NCI-H345 (cell line): ENCODE measurements around the gene PCSK4.
"Not testable (repeated sequence)": the region's sequence is repeated elsewhere in the genome, so short reads cannot be mapped to it uniquely, and the experiment has no call there.

ENCODE experiments used
- DNase-seq: peaks from one replicate; lab custom pipeline; 2025; lab: John Stamatoyannopoulos, UW

PCSK4 gene

DNA sequence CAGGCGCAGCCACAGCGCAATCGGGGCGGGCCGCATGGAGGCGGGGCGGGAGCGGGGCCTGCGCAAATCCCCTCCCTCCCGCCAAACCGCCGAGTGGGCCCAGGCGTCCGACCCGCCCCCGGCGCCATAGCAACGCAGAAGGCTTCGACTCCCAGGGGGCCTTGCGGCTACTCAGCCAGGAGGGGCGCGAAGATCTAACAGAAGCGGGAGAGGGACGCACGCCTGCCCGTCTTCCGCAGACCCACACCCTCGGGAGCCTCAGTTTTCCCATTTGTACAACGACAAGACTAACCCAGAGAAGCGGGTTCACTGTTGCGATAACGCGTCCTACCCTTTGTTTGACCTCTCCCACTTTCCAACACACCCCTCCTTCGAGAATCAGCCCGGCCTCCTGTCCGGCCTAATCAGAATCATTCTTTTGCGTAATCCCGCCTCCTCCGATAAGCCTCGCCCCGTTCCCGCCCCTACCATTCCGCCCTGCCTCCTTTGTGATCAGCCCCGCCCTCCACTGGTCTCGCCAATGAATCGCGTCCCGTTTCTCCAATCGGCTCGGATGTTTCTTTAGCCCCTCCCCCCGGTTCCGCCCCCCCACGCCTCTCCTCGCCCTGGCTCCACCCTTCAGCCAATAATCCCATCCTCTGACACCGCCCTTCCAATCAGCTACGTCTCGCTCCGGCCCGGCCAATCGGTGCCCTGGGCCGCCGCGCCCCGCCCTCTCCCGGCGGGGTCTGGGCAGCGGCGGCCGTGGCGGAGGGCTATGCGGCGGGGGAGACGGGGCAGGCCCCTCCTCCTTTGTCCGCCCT lies at the start of gene PCSK4:
Gene PCSK4, minus strand, starts transcription at position 40 of the 803 bp plus-strand sequence. Its CDS starts 4 bp downstream, at position 36.
- DNase-seq = peak; percentile 98

DNA sequence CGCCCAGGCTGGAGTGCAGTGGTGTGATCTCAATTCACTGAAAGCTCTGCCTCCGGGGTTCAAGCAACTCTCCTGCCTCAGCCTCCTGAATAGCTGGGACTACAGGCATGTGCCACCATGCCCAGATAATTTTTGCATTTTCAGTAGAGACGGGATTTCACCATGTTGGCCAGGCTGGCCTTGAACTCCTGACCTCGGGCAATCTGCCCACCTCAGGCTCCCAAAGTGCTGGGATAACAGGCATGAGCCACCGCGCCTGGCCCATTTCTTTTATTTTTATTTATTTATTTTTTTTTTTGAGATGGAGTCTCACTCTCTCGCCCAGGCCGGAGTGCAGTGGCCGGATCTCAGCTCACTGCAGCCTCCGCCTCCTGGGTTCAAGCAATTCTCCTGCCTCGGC lies 49.6 kb upstream of the PCSK4 start:
- DNase-seq = not testable (repeated sequence)

DNA sequence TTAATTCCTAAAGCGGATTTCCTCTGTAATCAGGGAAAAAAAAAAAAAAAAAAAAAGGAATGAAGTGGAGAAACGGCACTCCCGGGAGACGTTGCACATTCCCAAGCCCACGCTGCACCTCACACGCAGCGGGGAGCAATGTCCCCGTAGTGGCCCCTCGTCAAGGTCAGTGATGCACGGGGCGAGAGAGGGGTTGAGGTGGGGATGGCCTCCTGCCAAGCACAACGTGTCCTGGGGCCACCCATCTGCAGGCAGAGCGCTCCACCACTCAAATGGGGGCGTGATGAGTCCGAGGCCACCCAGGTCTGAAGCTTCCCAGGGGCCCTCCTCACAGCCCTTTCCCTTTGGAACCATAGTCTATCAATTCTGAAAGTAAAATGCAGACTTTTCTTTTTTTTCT lies 48.8 kb upstream of the PCSK4 start:
- DNase-seq = no peak

- DNase-seq = not testable (repeated sequence)
These were observed 45.5 kb upstream of the PCSK4 start for GRCh38 chr19:1535699-1536098.

DNA sequence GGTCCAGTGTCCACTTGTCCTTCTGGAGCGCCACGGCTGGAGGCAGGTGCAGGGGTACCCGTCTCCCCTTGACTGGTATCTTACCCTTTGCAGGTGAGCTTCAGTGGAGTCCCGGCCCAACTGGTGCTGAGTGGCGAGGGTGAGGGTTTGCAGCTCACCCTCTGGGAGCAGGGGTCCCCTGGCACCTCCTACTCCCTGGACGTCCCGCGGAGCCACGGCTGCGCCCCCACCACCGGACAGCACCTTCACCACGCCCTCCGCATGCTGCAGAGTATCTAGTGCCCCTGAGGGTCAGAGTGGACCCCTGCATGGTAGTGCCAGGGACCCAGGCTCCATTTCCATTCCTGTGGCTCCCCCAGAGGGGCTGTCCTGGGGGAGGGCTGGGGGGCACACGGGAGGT lies 44.8 kb upstream of the PCSK4 start:
- no peak for DNase-seq

- DNase-seq = no peak
These were observed 43.5 kb upstream of the PCSK4 start for GRCh38 chr19:1533510-1534150.

DNA sequence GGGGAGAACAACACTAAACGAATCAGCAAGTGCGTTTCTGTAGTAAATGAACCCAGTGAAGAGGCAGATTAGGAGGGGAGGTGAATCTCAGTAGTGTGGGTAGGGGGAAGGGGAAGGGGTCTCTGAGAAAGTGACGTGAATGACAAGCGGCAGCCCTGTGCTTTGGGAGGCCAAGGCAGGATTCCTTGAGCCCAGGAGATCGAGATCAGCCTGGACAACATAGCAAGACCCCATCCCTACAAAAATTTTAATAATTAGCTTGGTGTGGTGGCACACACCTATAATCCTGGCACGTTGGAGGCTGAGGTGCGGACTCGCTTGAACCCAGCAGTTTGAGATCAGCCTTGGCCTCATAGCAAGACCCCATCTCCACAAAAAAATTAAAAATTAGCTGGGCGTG lies 41.9 kb upstream of the PCSK4 start:
- DNase-seq = no peak

DNA sequence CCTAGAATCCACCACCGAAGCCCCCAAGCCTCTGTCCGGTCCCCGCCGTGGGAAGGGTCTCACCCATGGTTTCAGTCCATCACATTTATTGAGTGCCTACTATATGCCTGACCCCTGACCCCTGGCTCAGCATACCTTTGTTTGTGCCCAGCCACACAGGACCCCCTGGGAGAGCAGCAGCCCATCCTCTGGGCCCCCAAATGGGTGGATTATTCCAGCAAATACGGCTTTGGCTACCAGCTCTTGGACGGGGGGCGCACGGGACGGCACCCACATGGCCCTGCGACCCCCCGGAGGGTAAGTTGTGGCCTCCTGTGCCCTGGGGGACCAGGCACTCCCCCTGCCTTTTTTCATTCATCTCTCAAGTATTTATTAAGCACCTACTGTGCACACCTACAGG lies 41.4 kb upstream of the PCSK4 start:
- DNase-seq = no peak

DNA sequence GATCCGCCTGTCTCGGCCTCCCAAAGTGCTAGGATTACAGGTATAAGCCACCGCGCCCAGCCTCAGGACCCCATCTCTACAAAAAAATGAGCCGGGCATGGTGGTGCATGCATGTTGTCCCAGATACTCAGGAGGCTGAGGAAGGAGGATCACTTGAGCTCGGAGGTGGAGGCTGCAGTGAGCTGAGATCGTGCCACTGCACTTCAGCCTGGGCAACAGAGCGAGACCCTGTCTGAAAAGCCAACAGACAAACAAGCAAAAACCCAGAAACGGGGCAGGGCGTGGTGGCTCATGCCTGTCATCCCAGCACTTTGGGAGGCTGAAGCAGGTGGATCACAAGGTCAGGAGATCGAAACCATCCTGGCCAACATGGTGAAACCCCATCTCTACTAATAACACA lies 40.7 kb upstream of the PCSK4 start:
- DNase-seq = not testable (repeated sequence)

- DNase-seq = no peak
These were observed 39.3 kb upstream of the PCSK4 start for GRCh38 chr19:1529430-1529816.

GRCh38 chr19:1528596-1529429 lies 38.7 kb upstream of the PCSK4 start:
- no peak for DNase-seq

GRCh38 chr19:1527650-1528309 lies 37.6 kb upstream of the PCSK4 start:
- no peak for DNase-seq

DNA sequence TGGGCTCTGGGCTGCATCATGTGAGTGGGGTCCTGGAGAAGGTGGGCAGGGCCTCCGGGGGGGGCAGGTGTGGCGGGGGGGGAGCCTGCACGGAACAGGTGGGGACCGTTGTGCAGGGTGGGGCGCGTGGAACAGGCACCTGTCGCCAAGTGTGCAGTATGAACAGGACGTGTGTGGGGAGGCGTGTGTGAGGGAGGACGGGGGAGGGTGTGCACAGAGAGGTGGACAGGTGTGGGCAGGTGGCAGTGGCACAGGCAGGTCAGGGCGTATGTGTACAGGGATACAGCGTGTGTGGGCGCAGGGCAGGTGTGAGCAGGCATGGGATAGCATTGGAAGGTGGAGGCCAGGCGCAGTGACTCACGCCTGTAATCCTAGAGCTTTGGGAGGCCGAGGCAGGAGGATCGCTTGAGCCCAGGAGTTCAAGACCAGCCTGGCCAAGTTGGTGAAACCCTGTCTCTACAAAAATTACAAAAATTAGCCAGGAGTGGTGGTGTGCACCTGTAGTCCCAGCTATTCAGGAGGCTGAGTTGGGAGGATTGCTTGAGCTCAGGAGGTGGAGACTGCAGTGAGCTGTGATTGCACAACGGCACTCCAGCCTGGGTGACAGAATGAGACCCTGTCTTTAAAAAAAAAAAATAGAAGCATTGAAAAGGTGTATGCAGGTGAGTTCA lies 37.0 kb upstream of the PCSK4 start:
- no peak for DNase-seq

DNA sequence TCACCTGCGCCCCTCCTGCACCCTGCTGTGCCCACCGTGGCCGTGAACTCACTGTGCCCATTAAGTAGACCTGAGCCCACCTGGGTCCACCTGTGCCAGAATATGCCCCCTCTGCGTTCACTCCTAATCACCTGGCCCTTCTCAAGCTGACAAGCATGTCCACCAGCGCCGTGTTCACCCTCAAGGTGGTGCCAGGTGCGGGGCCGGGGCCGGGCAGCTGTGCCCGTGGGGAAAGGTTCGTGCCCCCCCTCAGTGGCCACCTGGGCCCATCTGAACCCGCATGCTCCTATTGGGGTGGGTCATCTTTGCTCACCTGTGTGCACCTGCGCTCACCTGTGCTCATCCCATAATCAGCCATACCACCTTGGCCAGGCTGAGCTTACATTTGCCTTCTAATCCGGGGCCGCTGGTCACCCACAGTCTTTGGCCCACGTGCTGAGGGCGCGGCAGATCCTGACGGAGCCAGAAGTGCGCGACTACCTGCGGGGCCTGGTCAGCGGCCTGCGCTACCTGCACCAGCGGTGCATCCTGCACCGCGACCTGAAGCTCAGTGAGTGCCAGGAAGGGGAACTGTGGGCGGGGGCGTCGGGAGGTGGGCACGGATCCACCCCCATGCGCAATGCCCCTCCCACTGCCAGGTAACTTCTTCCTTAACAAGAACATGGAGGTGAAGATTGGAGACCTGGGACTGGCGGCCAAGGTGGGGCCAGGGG lies 36.1 kb upstream of the PCSK4 start:
- DNase-seq = no peak

DNA sequence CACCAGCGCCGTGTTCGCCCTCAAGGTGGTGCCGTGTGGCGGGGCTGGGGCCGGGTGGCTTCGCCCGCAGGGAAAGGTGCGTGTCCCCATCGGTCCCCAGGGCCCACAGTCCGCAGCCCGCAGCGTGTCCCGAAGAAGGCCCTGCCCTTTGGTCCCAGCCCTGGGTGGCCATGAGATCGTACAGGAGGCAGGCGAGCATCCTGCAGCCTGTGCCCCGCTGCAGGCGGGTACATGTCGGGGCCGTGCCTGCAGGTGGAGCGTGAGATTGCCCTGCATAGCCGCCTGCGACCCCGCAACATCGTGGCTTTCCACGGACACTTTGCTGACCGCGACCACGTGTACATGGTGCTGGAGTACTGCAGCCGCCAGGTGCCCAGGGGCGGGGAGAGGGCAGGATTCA lies 35.2 kb upstream of the PCSK4 start:
- DNase-seq = no peak

DNA sequence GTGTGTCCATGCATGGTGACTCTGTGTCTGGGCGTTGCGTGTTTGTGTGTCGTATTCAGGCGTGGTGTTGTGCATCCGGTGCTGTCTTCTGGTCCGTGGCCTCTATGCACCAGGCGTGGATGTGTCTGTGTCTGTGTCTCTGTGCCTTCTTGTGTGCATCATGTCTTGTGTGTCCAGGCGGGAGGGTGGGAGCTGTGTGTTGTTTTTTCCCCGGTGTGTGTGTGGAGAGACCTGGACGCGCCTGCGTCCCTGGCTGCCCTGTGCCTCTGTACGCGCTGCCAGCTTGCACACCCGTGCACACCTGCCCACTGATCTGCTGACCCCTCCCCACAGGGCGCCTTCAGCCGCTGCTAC lies 34.8 kb upstream of the PCSK4 start:
- DNase-seq = no peak

- DNase-seq = no peak
These were observed 34.3 kb upstream of the PCSK4 start for GRCh38 chr19:1524287-1524971.

DNA sequence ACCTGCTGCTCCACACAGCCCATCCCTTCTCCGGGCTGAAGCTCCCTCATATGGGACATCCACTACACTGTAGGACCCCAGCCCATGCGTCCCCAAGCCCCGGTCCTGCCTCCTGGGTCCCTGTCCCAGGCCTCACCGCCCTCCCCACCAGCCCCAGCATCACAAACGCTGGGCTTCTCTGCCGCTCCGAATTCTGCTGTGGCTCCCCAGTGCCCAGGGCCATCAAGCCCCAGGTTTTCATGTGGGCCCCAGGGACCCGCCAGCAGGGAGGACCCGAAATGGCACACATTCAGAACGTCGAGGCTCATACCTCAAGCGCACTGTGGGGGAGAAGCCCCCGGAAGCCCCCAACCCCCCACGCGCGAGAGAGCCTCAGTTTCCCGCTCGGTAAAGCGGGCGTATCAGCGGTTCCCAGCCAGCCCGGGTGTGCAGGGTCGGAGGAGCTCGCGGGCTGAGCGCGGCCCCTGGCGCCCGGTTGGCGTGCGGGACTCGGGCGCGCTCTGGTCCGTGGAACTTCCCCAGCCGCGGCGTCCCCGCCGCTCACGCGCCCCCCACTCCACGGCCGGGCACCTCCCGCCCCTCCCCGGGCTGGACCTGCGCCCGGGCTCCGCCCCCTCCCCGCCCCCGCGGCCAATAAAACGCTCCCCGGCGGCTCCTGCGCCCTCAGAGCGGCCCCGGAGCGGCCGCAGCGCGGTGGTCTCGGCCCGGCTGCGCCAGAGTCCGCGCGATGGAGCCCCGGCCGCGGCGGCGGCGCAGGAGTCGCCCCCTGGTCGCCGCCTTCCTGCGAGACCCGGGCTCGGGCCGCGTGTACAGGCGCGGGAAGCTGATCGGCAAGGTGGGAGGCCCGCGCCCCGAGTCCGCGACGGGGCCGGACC lies 33.5 kb upstream of the PCSK4 start, which contains the start of gene PLK5:
Gene PLK5, plus strand, starts transcription at position 666 of the 875 bp plus-strand sequence. CDS start 2,920 bp downstream, outside the sequence.
- DNase-seq = no peak

DNA sequence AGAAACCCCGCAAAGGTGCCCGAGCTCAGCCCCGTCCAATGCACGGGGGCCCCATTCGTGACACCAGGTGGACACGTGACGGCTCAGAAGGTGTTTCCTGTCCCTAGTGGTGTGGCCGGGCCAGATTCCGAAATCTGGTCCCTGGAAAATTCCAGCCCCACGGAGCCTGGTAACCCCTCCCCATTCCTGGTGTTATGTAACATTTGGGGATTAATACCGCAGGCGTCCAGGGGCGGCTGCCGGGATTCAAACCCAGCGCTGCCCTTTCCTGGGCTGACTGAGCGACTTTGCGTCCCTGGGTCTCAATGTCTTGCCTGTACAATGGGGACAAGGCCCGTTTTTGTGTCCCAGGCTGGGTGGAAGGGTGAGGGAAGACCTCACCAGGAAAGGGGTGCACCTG lies 32.7 kb upstream of the PCSK4 start:
- no peak for DNase-seq
